ENCODE results near the gene TMEM221. TPM values are rescaled to one million over a fixed set of nuclear protein-coding genes. Genes with fewer than 3 reads are reported as not detected.

TMEM221 gene
- polyA plus RNA-seq, 1 donor from 2014 or later: not detected

- TF ChIP-seq MXI1 (conservative IDR thresholded peaks at IDR 0.05; ENCODE audit: poor library complexity, severe bottlenecking) (no peak), POLR2AphosphoS5 (IDR thresholded peaks at IDR 0.05) (no peak), EZH2 (IDR thresholded peaks at IDR 0.05; ENCODE audit: borderline replicate concordance, insufficient read depth, low read length, poor library complexity, severe bottlenecking) (no peak), REST (IDR thresholded peaks at IDR 0.05; ENCODE audit: borderline replicate concordance) (no peak), RAD21 (conservative IDR thresholded peaks at IDR 0.05) (no peak), TAF1 (IDR thresholded peaks at IDR 0.05; ENCODE audit: low read depth) (no peak), SMC3 (conservative IDR thresholded peaks at IDR 0.05; ENCODE audit: poor library complexity) (no peak), EP300 (conservative IDR thresholded peaks at IDR 0.05; ENCODE audit: poor library complexity, severe bottlenecking) (no peak), CTCF (IDR thresholded peaks at IDR 0.05; ENCODE audit: poor library complexity, severe bottlenecking) (no peak)
- Histone ChIP-seq H3K79me2 (replicated peaks; ENCODE audit: insufficient read depth, low read length) (no peaks in the 10 kb centered on the region), H3F3A (ENCODE audit: insufficient read depth, low read length, poor library complexity, severe bottlenecking) (no peaks in the 10 kb centered on the region), H3K9ac (ENCODE audit: low read length) (no peak overlapping the region), H3K27me3 (ENCODE audit: insufficient read depth, low read depth, low read length) (no peaks in the 10 kb centered on the region), H3K36me3 (ENCODE audit: insufficient read depth, low read length) (no peaks in the 10 kb centered on the region), H3K4me2 (ENCODE audit: low read length) (no peak overlapping the region), H3K4me3 (ENCODE audit: low read length) (no peak overlapping the region), H3K27ac (ENCODE audit: low read length) (no peak overlapping the region), H4K20me1 (ENCODE audit: insufficient read depth) (no peaks in the 10 kb centered on the region), H3K9me2 (ENCODE audit: insufficient read depth, low read length) (no peaks in the 10 kb centered on the region), H2AFZ (ENCODE audit: low read depth, low read length) (no peak overlapping the region), H3K9me3 (ENCODE audit: low read length) (no peaks in the 10 kb centered on the region)
Observed at GRCh38 chr19:17491287-17491686, 42.8 kb upstream of the TMEM221 start.

- no peaks in the 10 kb centered on the region for H3K36me3 ChIP-seq (ENCODE audit: insufficient read depth, low read length)
- H2AFZ ChIP-seq (ENCODE audit: low read depth, low read length): no peak overlapping the region
- H3K9me3 ChIP-seq (ENCODE audit: low read length): no peaks in the 10 kb centered on the region
- no peaks in the 10 kb centered on the region for H3K79me2 ChIP-seq (replicated peaks; ENCODE audit: insufficient read depth, low read length)
- H3K4me2 ChIP-seq (ENCODE audit: low read length): no peak overlapping the region
- H3K9ac ChIP-seq (ENCODE audit: low read length): no peak overlapping the region
- no peaks in the 10 kb centered on the region for H3K9me2 ChIP-seq (ENCODE audit: insufficient read depth, low read length)
- no peaks in the 10 kb centered on the region for H3K27me3 ChIP-seq (ENCODE audit: insufficient read depth, low read depth, low read length)
- H4K20me1 ChIP-seq (ENCODE audit: insufficient read depth): no peaks in the 10 kb centered on the region
- H3K27ac ChIP-seq (ENCODE audit: low read length): no peak overlapping the region
- H3F3A ChIP-seq (ENCODE audit: insufficient read depth, low read length, poor library complexity, severe bottlenecking): no peaks in the 10 kb centered on the region
- no peak for TF ChIP-seq MXI1 (conservative IDR thresholded peaks at IDR 0.05; ENCODE audit: poor library complexity, severe bottlenecking)
- TF ChIP-seq SMC3 (conservative IDR thresholded peaks at IDR 0.05; ENCODE audit: poor library complexity): no peak
- no peak for TF ChIP-seq EP300 (conservative IDR thresholded peaks at IDR 0.05; ENCODE audit: poor library complexity, severe bottlenecking)
- TF ChIP-seq REST (IDR thresholded peaks at IDR 0.05; ENCODE audit: borderline replicate concordance): no peak
- TF ChIP-seq EZH2 (IDR thresholded peaks at IDR 0.05; ENCODE audit: borderline replicate concordance, insufficient read depth, low read length, poor library complexity, severe bottlenecking): no peak
- no peak for TF ChIP-seq TAF1 (IDR thresholded peaks at IDR 0.05; ENCODE audit: low read depth)
- TF ChIP-seq RAD21 (conservative IDR thresholded peaks at IDR 0.05): no peak
- H3K4me3 ChIP-seq (ENCODE audit: low read length): no peak overlapping the region
Observed at GRCh38 chr19:17490411-17490810, 41.9 kb upstream of the TMEM221 start.
